Choroid plexus epithelial cell (primary cell): ENCODE results near the gene WFIKKN1.

Experiments used
- DNase-seq: peaks from one replicate; pipeline ENCODE4 v3.0.0-alpha.2; 2010; ENCODE audit warnings: low read depth
- H3K4me3 ChIP-seq: 2 replicates; pipeline ENCODE4 v1.5.1; 2011; ENCODE audit warnings: low read depth, mild to moderate bottlenecking, control low read depth, low read length, moderate library complexity
- TF ChIP-seq, protein P1 (sequence below): conservative IDR thresholded peaks from 2 replicates; pipeline ENCODE4 v1.5.1; 2011; ENCODE audit warnings: low read depth, mild to moderate bottlenecking, control low read depth, inconsistent platforms, low read length, moderate library complexity

Gene WFIKKN1

DNA sequence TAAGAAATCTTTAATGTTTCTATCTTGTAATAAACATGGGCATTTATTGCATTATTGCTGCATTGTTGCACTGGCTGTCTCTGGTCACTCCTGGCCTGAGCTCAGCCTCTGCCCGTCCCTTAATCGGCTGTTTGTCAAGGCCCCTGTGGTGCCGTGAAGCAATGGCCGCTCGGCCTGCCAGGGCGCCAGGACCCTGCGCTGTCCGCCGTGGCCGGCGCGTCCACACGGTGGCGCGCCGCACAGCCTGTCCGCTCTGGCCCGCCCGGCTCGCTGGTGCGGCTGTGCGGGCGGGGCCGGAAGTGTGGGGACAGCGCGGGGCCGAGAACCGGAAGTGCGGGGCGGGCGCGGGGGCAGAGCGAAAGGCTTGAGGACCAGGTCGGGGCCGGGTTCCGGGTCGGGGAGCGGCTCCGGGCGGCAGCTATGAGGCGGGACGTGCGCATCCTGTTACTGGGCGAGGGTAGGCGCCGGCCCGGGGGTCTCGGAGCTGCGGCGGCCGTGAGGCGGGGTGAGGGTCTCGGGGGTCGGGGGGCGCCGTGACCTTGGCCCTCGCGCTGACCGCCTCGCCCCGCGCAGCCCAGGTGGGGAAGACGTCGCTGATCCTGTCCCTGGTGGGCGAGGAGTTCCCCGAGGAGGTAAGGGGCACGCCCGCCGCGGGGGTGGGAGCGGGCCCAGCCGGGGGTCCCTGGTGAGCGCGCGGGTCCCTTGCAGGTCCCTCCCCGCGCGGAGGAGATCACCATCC, 37.2 kb downstream of the WFIKKN1 start, which contains the start of gene RHOT2:
Gene RHOT2 (plus strand): TSS at position 353 of the 739 bp plus-strand sequence. CDS start 68 bp downstream, at position 421.
- TF ChIP-seq, protein P1, sequence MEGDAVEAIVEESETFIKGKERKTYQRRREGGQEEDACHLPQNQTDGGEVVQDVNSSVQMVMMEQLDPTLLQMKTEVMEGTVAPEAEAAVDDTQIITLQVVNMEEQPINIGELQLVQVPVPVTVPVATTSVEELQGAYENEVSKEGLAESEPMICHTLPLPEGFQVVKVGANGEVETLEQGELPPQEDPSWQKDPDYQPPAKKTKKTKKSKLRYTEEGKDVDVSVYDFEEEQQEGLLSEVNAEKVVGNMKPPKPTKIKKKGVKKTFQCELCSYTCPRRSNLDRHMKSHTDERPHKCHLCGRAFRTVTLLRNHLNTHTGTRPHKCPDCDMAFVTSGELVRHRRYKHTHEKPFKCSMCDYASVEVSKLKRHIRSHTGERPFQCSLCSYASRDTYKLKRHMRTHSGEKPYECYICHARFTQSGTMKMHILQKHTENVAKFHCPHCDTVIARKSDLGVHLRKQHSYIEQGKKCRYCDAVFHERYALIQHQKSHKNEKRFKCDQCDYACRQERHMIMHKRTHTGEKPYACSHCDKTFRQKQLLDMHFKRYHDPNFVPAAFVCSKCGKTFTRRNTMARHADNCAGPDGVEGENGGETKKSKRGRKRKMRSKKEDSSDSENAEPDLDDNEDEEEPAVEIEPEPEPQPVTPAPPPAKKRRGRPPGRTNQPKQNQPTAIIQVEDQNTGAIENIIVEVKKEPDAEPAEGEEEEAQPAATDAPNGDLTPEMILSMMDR = peak; percentile 51
- peak; percentile 92 for DNase-seq
- peak within 1 kb of the TSS; percentile 93 for H3K4me3 ChIP-seq

DNA sequence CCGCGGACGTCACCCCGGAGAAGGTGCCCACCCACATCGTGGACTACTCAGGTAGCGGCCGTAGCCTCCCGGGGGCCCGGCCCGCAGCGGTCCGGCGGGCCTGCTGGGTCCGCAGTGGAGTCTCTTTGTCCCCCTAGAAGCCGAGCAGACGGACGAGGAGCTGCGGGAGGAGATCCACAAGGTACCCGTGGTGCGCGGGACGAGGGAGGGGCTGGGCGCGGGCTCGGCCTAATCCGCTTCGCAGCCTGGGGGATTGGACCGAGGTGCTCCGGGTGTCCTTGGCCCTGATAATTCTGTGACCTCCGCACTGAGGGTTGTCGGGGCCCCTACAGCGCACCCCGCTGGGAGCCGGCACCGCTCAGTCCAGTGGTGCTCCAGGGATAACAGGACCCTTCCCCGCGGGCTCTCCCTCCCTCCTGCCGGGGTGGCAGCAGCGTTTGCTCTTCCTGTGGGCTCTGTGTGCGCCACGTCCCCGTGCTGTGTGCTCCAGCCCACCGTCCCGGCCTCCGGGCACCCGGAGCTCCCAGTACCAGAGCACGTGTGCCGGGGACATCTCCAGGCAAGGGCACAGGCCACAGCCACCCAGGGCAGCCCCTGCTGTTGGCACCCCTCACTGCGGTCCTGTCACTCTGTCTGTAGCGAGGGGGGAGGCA, 37.9 kb downstream of the WFIKKN1 start:
- peak overlapping the region; percentile 93 for H3K4me3 ChIP-seq
- peak; percentile 34 for DNase-seq
- TF ChIP-seq, protein P1 = no peak

DNA sequence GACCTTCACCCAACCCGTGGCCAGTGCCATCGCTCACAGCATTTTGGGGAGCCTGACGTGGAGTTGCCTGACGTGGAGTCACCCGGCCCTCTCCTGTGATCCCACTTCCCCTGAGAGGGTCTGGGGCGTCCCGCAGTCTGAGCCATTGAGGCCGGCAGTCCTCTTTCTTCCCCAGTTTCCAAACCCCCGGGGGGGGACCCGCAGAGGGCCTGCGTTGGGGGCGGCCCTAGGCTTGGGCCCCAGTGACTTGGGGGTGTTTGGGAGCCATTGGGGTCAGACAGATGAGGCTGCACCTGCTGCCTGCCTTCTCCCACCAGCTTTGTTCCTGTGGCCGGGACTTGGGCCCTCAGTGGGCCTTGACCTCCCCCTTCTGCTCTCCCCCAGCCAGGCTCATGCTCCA, 38.9 kb downstream of the WFIKKN1 start:
- DNase-seq = no peak
- TF ChIP-seq, protein P1 = no peak
- peak overlapping the region; percentile 93 for H3K4me3 ChIP-seq

DNA sequence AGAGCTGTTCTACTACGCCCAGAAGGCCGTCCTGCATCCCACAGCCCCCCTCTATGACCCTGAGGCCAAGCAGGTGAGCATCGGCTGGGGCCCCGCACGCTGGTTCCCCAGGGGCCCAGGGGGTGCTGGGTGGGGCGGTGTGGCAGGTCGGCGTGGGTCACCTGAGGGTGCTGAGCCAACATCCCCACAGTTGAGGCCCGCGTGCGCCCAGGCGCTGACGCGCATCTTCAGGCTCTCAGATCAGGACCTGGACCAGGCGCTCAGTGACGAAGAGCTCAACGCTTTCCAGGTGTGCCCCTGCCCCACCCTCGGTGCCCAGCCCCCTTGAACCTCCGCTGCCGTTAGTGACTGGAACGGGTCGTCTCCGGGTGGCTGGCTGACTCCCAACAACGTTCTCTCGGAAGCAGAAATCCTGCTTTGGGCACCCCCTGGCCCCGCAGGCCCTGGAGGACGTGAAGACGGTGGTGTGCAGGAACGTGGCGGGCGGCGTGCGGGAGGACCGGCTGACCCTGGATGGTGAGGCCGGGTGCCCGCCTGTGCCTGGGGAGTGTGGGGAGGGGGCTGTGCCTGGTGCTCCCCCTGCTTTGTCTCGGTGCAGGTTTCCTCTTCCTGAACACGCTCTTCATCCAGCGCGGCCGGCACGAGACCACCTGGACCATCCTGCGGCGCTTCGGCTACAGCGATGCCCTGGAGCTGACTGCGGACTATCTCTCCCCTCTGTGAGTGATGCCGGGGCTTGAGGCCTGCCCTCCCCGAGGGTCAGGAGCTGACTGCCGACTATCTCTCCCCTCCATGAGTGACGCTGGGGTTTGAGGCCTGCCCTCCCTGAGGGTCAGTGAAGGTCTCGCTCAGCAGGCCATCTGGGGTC, 39.9 kb downstream of the WFIKKN1 start:
- TF ChIP-seq, protein P1 = no peak
- DNase-seq = no peak
- H3K4me3 ChIP-seq = no peak overlapping the region

DNA sequence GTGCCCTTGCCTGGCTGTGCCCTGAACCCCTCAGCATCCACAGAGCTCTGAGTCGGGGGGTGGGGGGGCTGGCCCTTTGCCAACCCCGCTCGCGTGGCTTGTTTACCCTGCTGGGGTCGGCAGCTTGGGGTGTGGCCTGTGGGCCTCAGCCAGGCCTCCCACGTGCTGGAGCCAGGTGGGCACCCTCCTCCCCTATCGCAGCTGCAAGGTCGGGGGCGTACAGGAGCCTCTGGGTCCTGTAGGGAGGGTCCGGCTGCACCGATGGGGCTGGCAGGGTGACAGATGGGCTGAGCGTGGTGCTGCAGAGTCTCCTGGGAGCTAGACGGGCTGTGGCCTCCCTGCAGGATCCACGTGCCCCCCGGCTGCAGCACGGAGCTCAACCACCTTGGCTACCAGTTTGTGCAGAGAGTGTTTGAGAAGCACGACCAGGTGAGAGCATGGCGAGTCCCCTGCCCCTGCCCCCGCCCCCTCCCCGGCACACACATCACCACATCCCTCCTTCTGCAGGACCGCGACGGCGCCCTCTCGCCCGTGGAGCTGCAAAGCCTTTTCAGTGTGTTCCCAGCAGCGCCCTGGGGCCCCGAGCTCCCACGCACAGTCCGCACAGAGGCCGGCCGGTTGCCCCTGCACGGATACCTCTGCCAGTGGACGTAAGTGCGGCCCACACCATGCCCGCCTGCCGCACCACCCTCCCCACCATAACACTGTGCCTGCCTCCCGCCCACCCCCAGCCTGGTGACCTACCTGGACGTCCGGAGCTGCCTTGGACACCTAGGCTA, 40.8 kb downstream of the WFIKKN1 start:
- DNase-seq = no peak
- H3K4me3 ChIP-seq = no peak overlapping the region
- TF ChIP-seq, protein P1 = no peak

DNA sequence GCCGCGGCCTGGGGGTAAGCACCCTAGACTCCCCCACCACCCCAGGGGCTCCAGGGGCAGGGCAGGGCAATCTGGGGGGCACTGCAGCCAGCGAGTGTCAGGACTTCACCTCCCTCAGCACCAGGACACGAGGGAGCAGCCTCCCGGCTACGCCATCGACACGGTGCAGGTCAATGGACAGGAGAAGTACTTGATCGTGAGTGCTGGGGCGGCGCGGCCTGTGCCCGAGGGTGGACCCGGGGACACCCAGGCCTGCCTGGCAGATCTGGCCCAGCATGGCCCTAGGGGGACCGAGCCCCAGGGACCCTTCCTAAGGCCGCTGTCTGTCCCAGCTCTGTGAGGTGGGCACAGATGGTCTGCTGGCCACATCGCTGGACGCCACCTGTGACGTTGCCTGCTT, 41.6 kb downstream of the WFIKKN1 start:
- no peak for DNase-seq
- TF ChIP-seq, protein P1 = no peak
- H3K4me3 ChIP-seq = no peak overlapping the region
